ENCODE results near the gene EIF3K. TPM values are rescaled to one million over a fixed set of nuclear protein-coding genes. Genes with fewer than 3 reads are reported as not detected.
A peak's percentile ranks its signal among the peaks of the same experiment; 100 is the strongest.
"Not testable (repeated sequence)": the region's sequence is repeated elsewhere in the genome, so short reads cannot be mapped to it uniquely, and the experiment has no call there.

The EIF3K gene
- polyA plus RNA-seq, 10 donors: 343 to 391 (median 353) TPM

DNA sequence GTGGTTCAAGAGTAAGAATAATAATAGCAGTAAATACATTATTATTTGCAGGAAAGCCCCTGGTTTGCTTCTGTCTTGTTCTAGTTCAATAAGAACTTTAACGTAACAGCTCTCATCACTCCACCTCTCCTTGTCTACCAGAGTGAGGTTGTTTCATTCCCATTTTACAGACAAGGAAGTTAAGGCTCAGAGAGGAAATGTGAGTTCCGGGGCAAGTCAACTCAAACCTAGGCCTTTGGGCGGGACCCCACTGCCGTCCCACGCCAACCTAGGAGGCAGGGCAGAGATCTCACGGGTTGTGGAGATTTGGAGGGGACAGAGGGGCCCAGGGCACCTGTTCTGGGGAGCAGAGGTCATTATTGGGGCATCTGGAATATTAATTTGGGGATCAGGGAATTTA is 2.7 kb upstream of the EIF3K start:
- DNase-seq: no peak

DNA sequence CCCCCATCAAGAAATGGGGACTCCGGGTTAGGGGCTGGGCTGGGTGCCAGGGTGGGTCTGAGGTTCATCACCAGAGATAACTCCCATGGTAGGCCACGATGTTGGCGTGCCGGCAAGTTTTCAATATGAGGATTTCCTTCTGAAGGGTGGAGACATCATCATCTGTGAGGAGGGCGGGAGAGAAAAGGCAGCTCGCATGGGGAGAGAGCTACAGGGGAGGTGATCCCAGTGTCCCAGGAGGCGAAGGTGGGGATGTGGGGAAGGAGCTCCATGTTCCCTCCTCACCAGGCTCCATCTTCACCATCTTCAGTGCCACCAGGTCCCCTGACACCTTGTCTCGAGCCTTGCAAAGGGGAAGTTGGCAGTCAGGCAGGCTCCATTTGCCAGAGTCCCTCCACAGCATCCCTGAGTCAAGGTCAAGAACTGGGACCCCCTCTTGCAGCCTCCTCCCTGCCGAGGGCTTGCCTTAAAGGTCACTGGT is 1.7 kb upstream of the EIF3K start:
- DNase-seq: no peak

DNA sequence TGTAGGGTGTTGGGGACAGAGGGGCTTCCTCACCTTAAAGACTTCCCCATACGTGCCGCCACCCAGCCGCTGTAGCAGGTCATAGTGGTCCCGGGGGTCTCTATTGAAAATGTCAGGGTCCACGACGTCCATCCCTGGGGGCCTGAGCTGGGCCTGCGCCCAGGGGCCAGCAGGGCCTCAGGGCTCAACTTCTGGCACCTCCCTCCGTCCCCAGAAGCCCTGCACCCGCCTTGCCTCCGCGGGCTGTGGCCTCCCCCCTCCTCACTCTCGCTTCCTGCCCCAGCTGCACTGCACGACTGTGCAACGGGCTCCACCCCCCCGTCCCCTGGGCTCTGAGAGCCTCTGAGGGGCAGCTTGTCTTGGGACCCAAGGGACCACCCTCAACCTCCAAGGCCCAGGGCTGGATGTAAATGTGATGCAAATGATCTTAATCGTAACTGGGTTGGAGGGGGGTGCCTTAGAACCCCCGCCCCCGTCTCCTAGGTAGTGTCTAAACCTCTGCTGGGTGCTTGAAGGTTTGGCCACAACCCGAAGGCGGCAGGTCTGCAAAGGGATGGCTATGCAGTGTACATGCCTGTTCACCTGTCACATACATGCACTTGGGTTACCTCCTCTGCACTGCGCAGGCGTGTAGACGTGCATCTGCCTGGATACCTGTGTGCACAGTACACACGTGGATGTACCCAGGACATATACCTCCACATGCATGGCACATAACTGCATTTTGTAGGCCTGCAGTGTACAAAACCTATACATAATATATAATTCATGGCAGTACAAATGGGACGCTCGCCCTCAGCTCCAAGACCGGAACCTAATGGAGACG is 1.0 kb upstream of the EIF3K start, which contains the start of gene MAP4K1:
TSS of gene MAP4K1 (minus strand) at position 190 of the 826 bp plus-strand sequence. CDS start at position 132, 58 bp downstream.
- DNase-seq: peak in 1 of 3 donors; percentile 40

DNA sequence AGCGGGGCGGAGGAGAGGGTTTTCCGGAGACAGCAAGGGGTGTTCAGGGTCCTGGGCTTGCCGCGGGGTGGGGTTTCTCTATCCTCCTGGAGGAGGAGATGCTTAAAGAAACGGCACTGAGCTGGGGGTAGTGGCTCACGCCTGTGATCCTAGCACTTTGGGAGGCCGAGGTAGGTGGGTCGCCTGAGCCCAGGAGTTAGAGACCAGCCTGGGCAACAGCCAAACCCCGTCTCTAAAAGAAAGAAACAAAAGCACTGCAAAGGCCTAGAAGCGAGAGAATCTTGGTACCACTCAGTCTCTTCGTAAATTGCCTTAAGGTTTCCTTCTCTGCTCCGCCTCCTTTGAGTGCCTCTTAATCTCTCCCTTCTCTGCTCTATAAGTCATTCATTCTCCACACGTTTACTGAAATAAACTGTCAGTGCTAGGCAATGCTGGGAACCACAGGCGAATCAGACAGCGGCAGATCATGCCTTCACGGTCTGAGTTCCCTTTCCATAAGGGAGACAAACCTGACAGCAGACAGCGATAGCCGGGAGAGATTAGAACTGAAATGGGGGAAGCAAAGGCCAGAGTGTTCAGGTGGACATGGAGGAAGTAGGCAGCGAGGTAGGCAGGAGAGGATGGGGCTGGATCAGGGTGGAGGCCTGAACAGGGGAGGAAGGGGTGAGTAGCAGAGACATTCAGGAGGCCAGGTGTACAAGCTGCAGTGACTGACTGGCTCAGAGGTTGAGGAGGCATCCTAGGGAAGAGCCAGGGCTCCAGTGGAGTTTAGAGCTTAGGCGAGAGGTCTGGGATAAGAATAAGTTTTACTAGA is 580 bp downstream of the EIF3K start:
- DNase-seq: no peak

DNA sequence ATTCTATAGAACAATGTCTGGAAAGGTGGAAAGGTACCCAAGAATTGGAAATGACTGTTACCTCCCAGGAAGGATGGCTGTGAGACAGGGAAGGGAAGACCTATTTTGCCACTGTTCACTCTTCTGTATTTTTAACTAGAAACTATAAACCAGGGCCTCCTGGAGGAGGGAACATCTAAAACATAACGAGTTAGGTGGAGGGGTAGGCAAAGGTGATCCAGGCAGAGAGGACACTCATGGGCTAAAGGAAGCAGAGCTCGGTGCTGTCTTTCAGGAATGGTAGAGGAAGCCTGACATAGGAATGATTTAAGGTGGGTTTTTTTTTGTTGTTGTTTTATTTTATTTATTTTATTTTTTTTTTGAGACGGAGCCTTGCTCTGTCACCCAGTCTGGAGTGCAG is 5.8 kb downstream of the EIF3K start:
- DNase-seq: no peak

DNA sequence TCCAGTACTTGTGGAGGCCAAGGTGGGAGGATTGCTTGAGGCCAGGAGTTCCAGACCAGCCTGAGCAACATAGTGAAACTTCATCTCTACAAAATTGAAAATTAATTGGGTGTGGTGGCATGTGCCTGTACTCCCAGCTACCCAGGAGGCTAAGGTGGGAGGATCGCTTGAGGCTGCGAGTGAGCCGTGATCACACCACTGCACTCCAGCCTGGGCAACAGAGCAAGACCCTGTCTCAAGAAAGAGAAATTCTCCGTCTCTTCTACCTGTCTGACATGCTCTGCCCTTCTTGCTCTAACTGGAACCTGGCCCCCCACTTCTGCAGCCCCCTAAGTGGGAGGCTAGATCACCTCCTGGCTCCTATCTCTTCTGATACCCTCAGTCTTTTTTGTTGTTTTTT is 7.4 kb downstream of the EIF3K start:
- DNase-seq: no peak

DNA sequence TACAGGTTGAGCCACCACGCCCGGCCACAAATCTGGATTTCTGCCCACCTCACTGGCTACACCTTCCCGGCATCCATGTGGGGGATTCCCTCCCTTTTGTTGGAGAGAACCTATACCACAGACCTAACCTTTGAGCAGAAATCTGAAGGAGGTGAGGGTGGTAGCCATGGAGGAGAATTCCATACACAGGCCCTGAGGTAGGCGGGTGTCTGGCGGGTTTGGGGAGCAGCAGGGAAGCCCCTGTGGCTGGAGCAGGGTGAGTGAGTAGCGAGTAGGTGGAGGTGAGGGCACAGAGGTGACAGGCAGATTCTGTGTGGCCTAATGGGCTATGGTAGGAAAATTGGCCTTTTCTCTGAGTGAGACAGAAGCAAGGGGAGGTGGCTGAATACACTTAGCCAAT is 10.6 kb downstream of the EIF3K start:
- no peak for DNase-seq

DNA sequence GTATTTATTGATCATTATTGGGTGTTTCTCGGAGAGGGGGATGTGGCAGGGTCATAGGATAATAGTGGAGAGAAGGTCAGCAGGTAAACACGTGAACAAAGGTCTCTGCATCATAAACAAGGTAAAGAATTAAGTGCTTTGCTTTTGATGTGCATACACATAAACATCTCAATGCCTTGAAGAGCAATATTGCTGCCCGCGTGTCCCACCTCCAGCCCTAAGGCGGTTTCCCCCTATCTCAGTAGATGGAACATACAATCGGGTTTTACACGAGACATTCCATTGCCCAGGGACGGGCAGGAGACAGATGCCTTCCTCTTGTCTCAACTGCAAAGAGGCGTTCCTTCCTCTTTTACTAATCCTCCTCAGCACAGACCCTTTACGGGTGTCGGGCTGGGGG is 12.3 kb downstream of the EIF3K start:
- DNase-seq: not testable (repeated sequence)

DNA sequence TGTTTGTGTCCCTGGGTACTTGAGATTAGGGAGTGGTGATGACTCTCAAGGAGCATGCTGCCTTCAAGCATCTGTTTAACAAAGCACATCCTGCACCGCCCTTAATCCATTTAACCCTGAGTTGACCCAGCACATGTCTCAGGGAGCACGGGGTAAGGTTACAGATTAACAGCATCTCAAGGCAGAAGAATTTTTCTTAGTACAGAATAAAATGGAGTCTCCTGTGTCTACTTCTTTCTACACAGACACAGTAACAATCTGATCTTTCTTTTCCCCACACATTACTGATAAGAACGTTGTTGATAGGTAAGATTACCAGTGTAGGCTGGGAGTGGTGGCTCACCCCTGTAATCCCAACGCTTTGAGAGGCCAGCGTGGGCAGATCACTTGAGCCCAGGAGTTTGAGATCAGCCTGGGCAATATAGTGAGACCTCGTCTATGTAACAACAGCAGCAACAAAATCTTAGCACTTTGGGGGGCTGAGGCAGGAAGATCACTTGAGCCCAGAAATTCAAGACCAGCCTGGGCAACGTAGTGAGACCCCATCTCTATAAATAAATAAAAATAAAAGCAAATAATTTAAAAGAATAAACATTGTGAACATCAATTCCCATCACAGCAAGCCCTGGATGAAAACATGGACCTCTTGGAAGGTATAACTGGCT is 13.0 kb downstream of the EIF3K start:
- not testable (repeated sequence) for DNase-seq

DNA sequence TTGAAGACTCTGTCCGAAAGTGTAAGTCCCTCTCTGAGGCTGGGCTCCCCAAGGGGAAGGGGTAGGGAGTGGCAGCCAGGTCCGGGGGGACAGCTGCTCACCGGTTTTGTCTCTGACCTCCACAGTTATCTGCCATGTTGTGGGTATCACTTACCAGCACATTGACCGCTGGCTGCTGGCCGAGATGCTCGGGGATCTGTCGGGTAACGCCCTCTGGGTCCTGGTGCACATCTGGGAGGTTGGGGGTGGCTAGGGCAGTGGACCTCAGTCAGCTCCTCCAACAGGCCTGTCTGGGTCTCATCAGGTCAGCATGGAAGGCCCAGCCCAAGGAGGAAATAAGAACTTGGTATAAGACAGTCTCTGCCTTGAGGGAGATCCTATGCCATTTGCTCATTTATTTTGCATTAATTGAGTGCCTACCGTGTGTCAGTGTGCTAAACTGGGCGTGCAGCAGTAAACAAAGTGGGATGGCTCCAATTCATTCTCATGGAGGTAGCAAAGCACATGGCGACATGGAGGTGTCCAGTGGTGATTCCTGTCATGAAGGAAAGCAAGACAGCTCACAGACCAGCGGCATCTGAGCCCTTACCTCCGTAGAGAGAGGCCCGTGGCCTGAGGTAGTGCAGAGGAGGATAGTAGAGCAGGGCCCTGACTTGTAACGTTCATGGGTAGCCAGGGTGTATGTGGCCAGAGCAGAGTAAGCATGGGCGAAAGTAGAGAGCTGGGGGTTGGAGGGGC is 13.7 kb downstream of the EIF3K start:
- DNase-seq: no peak

DNA sequence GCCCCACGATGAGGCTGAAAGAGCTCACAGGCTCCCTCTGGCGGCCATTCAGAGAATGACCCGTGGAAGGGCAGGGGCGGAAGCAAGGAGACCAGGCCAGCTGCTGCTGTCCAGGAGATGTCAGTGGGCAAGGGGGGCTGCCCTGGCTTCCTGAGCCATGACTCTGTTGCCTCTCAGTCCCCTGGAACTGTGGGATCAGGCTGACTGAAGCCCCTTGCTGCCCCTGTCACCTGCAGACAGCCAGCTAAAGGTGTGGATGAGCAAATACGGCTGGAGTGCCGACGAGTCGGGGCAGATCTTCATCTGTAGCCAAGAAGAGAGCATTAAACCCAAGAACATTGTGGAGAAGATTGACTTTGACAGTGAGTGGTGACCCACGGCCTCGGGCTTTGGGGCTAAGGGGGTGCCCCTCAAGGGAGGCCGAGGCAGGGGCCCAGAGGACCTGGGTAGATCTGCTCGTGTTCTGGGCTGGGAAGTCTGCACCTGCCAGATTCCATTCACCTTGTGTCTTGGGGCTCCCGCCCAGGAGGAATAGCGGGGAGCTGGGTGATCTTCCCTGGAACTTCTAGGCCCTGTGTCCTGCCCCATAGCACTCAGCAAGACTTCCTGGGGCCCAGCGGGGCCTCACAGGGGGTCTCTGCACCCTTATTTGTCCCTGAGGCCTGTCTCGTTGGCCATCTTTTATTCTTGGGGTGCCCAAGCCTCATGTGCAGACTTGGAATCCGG is 15.9 kb downstream of the EIF3K start:
- peak in 2 of 3 donors; percentile 80 to 87 for DNase-seq

DNA sequence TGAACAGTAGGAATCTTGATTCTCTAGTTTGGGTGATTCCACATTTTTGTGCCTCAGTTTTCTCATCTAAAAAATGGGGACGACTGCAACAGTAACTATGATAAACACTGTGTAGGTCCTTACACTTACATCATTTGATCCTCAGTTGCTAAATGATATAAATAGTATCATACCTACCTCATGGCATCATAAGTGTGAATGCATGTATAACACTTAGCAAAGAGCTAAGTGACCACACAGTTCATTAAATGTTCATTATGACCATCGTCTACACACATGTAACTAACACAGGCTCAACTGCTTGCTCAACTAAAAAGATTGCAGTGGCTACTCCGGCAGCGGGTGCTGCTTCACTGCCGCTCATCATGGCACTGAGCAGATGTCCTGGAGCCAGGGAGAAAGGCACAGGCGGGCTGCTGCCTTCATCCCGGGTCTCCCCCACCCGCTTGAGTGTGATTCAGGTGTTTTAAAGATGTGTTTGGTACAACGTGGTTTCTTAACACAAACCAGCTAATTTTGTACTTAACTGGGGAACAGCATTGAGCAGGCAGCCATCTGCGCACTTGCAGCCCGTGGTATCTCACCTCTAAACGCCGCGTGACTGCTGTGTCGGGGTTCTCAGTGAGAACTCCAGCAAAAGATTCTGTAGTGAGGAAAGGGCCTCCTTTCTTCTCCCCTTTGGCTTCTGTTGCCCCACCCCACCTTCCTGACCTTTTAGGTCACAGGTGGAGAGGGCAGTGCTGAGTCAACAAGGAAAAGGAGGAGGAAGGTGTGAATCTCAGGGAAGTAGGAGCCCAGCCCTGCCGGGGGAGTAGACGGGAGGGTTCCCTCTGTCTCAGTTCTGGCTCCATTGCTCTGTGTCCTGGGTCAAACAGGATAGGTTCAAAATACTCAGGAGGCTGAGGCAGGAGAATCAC is 16.8 kb downstream of the EIF3K start:
- DNase-seq: no peak

DNA sequence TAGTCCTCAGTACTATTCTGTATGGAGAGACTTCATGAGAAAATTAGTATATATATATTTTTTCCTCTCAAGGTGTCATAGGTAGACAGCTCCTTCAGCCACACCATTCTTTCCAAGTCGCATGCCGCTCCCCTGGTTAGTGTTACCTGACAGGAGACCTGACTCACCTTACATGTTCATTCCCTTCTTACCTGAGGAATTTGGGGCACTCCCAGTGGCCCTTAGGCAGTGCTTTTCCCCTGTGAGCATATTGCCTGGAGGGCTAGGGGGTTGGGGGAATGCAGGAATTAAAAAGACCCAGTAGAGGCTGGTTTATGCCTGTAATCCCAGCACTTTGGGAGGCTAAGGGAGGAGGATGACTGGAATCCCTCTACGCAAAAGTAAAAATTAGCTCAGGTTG is 19.5 kb downstream of the EIF3K start:
- no peak for DNase-seq

DNA sequence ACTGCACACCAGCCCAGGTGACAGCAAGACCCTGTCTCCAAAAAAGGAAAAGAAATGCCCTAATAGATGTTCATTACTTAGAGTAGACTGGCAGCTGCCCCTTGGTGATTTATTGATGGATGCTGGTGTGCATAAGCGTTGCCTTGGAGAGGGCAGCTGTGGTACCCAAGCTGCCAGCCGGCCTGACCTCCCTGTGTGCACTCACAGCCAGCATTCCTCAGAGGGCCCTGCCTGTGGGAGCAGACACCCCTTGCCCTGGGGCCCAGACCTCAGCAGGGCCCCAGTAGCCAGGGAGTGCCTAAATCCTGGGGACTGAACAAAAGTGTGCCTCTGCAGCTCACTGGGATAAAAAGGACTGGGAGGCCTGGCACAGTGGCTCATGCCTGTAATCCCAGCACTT is 20.7 kb downstream of the EIF3K start:
- DNase-seq: no peak

DNA sequence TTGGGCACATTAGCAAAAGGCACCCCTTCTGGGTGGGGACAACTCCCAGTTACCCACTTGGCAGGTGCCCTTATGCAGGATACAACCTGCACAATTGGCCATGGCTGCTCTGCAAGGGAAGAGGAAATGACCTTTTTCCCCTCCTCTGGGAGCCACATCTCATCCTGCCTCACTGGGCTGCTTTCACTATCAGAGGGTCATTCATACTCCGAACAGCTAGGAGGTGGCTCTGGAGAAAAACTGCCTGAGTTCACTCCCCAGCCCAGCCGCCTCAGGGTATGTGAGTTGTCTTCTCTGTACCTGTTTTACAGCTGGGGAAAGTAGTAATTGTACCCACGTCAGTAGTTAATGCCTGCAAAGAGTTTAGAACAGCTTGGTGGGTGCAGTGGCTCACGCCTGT is 21.4 kb downstream of the EIF3K start:
- DNase-seq: no peak

DNA sequence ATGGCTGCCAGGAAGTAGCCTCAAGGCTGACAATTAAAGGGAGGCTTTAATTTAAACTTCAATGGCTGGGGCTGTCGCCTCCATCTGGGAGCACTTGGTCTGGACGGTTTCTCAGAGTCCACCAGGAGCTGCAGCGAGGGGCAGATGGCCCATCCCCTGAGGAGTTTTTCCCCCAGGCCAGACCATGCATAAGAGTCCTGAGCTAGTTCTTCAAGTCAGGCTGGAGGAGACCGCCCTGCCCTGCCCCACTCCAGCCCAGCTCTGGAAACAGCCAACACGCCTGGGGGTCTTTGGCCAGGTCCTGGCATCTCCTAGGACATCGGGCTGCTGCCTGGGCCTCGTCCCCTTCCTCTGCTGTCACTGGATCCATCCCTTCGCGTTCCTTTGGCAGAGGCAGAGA is 23.2 kb downstream of the EIF3K start:
- DNase-seq: no peak

DNA sequence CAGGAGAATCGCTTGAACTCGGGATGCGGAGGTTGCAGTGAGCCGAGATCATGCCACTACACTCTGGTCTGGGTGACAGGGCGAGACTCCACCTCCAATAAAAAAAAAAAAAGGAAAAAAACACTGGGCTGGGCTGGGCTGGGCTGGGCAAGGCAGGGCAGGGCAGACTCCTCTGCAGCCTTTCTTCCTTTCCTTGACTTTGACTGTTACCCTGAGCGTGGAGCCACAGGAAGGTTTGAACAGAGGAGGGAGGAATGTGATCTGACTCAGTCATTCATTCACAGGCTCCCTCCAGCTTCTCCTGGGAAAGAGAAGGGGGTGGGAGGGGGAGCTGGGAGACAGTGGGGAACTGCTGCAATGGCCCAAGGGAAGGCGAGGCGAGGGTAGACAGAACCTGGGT is 25.7 kb downstream of the EIF3K start:
- no peak for DNase-seq

DNA sequence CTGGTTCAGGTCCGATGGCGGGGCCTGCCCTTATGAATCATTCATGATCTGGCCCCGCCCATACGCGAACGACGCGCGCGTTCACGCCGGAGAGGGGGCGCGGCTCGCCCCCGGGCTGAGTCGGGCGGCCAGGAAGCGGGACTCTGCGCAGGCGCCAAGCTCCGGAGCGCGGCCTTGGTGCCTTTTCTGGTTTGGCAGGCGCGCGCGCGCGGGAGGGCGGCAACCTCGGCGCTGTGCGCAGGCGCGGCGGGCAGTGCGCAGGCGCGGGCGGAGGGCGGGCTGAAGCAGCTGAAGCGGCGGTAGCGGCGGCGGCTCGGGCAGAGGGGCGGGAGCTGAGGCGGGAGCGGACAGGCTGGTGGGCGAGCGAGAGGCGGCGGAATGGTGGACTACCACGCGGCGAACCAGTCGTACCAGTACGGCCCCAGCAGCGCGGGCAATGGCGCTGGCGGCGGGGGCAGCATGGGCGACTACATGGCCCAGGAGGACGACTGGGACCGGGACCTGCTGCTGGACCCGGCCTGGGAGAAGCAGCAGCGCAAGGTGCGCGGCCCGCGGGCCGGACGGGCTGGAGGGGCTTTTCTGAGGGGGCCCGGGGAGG is 28.5 kb downstream of the EIF3K start, which contains the start of gene ACTN4:
TSS of gene ACTN4 (plus strand) at position 282 of the 598 bp plus-strand sequence. CDS start at position 379, 97 bp downstream.
- peak; percentile 99 for DNase-seq
